AML-193 (cell line): ENCODE results near the gene WNT7A.
"Not testable (repeated sequence)": the region's sequence is repeated elsewhere in the genome, so short reads cannot be mapped to it uniquely, and the experiment has no call there.

Experiments used
- DNase-seq, 2 experiments: peaks; one replicate each; lab custom pipeline; 2025; lab: John Stamatoyannopoulos, UW

Gene WNT7A

DNA sequence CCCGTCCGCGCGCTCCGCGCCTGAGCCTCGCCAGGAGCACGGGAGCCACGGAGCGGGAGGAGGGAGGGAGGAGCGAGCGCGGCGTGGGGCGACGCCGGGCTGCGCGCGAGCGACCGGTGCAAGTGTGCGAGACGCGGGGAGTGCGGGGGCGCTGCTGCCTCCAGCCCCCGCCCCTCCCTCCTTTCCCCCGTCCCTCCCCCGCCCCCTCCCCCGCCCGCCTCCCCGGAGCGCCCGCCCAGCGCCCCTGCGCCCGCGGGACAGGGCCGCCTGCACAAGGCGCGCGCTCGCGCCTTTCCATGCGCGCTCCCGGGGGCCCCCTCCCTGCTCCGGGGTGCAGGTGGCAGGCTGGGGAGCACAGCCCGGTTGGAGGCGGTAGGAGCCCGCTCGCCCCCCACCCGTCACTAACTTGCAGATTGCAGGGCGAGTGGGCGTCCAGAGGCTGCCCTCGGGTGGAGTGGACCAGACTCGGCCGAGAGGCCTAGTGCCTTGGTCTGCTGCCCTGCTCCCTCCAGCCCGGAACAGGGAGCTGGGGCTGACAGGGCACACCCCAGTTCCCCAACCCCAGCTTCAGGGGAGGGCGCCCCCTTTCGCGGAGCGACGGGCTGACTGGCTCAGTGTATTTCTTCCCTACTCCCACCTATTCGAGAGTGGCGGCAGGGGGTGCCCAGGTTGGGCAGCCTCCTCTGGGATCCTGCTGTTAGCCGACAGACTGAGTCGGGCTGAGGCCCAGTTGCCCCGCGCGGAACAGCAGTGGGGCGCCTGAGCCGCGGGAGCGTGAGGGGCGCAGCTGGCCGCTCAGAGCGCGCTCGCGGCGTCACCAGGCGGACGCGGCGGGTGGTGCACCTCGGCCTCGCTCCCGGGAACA is at the start of gene WNT7A:
Gene WNT7A, minus strand, starts transcription at position 126 of the 865 bp plus-strand sequence. CDS start 255 bp downstream, outside the sequence.
- DNase-seq, result no peak

- DNase-seq, result not testable (repeated sequence)
Observed at GRCh38 chr3:13928741-13929140, 48.9 kb upstream of the WNT7A start.

DNA sequence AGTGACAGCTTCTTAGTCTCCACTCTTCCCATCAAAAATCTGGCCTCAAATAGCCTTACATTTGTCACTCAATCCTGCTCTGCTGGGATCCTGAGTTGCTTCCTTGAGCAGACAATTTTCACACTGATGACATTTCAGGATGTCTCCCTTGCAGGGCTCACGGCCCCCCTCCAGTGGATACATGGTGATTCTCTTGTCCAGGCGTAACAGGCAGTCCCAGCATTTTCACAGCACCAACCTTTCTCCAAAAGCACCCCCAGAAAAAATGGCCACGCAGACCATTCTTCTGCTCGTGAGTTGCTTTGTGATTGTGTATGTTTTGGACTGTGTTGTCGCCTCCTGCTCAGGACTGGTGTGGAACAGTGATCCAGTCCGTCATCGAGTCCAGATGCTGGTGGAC is 47.4 kb upstream of the WNT7A start:
- no peak for DNase-seq

DNA sequence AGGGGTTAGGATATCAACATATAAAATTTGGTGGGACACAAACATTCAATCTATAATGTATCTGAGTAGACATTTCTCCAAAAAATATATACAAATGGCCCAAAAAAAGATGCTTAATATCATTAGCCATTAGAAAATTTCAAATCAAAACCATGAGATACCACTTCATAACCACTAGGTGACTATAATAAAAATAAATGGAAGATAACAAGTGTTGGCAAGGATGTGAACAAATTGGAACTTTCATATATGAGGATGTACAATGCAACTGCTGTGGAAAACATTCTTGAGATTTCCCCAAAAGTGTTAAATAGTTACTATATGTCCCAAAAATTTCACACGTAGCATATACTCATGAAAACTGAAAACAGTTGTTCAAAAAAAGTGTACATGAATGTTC is 36.5 kb upstream of the WNT7A start:
- no peak for DNase-seq

DNA sequence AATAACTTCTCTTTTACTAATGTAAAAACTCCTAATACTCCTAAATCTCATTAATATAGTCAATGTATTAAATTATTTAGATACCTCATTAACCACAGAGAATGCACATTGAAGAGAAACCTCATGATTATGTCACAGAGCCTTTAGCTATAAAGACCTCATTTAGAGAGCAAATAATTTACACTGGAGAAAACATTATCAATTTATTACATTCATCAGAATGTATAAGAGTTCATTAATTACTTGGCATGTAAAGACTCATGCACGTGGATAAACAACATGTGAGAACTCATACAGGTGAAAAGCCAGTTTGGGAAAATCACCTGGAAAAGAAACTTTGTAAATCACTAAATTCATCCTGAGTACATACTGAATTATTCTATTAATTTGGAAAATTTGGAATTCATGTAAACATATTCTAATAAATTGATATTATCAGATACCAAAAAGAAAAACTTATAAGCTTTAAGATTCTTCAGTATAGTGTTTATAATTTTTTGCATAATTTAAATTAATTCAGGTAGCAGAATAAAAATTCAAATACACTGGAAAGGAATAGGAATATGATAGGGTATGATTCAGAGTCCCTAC is 22.9 kb upstream of the WNT7A start:
- DNase-seq, result no peak

DNA sequence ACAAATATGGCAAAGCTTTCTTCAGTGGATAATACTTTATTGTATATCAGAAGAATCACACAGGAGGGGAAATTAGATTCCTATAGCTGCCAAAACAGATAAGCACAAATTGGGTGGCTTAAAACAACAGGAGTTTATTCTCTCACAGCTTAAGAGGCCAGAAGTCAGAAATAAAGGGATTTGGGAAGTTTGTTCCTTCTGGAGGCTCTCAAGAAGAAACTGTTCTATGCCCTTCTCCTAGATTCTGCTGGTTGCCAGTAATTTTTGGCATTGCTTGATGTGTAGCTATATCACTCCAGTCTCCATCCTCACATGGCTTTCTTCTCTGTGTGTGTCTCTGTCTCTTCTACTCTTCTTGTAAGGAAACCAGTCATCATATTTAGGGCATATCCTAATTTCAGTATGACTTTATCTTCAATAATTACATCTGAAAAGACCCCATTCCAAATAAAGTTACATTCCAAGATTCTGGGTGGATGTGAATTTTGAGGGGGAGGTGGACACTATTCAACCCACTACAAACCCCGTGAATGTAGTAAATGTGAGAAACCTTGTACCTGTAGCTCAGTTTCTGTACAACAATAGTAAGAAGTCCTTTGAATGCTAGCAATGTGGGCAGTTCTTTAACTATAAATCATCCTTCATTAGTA is 22.2 kb upstream of the WNT7A start:
- no peak for DNase-seq

- no peak for DNase-seq
Observed at GRCh38 chr3:13898346-13898745, 18.5 kb upstream of the WNT7A start.

GRCh38 chr3:13896473-13897154 is 16.7 kb upstream of the WNT7A start:
- DNase-seq, result peak; percentile 64 to 66

GRCh38 chr3:13895155-13896105 is 15.6 kb upstream of the WNT7A start:
- DNase-seq, result peak; percentile 17 to 34

DNA sequence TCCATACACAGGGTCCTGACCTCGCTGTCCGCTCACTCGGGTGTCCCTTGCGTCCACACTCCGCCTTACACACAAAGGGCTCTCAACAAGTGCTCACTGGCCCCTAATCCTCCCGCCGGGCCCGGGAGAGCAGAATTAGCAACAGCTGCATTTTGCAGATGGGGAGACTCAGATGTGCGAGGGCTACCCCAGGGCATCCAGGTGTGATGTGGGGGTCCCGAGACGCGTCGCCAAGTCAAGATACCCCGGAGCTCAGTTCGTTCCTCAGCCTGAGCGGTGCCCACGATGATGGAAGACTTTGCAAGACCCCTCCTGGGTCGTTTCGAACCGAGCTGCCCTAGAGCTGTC is 14.9 kb upstream of the WNT7A start:
- DNase-seq, result no peak

DNA sequence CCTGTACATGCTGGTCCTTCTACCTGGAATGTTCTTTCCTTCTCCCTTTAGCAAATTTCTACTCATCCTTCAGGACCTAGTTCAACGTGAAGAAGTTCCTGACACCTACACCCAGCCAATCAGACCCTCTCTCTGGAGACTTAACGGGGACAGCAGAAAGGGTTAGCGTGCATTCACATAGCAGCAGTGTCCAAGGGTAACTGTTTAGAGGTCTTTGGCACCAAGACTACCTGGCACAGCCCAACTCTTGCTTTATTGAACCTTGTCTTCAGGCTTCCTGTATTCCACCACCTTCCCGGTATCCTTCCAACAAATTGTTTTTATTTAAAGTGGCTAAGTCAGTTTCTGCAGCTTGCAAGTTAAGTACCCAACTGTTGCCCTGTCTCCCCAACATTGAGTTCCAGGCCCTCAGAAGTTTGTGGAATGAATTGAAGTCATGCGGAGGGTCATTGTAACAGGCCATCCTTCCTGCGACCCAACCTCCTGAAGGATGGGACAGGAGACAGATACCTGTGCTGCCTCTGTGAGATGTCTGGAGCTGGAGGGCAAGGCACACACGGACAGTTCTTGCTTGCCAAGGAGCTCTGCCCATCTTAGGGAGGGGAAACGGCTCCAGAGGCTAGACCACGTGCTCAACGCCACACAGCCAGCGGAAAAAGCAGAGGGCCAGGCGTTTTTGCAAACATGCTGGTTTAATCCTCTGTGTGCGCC is 14.4 kb upstream of the WNT7A start:
- DNase-seq, result no peak

GRCh38 chr3:13892304-13892703 is 12.4 kb upstream of the WNT7A start:
- DNase-seq, result no peak

GRCh38 chr3:13891492-13892073 is 11.7 kb upstream of the WNT7A start:
- DNase-seq, result no peak

DNA sequence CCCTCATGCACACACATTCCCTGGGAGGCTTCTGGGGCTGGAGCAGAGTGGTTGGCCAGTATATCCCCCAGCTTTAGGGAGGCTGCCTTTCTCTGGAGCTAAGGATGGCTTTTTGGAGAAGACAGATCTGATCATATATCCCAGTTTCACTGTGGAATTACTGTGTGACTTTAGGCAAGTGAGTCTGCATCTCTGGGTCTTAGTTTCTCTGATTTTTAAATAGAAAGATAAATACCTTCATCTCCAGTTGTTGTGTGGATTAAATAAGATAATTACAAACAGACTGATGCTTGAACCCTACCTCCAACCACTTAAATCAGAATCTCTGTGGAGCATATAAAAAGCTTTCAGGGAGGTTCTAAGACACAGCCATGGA is 11.1 kb upstream of the WNT7A start:
- no peak for DNase-seq

DNA sequence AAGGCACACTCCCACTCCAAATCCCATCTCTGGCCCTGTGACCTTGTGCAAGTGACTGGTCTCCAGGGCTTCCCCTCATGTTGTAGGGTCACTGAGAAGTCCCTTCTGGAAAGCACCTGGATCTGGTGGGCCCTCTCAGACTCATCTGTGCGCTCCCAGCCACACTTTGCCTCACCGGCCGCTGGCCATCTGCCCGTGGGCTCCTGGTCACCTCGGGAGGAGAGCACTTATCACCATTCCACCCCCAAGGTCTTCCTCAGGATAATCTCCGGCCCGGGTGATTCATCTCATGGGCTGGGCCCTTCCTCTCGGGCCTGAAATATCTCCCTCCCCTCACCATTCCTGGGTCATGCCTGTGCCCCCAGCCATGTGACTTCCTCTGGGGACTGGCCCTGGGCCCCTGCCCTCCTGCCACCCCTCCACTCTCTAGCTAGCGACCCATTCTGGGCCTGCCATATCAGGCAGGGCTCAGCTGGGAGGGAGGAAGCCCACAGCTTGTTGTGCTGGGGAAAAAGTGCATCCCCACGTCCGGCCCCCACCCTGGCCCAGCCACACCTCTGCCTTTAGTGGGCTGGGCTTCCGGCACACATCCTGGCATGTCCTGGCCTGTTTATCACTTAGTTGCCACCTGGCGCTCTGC is 10.6 kb upstream of the WNT7A start:
- DNase-seq, result no peak

GRCh38 chr3:13888576-13888975 is 8.7 kb upstream of the WNT7A start:
- no peak for DNase-seq

- no peak for DNase-seq
Observed at GRCh38 chr3:13887495-13888300, 7.8 kb upstream of the WNT7A start.

- DNase-seq, result no peak
Observed at GRCh38 chr3:13886593-13887129, 6.8 kb upstream of the WNT7A start.

- DNase-seq, result no peak
Observed at GRCh38 chr3:13885704-13886010, 5.8 kb upstream of the WNT7A start.
